ENCODE measurements around the gene TMEM245. TPM values are rescaled to one million over a fixed set of nuclear protein-coding genes. Genes with fewer than 3 reads are reported as not detected.
A peak's percentile ranks its signal among the peaks of the same experiment; 100 is the strongest.

The TMEM245 gene
- total and polyA plus RNA-seq, 2 experiments from 2014 or later: 20.8 to 30.2 TPM

GRCh38 chr9:109014608-109015280, 105.0 kb downstream of the TMEM245 start:
- Histone ChIP-seq H3K9me3 (ENCODE audit: low read depth) (no peaks in the 10 kb centered on the region), H3K4me1 (ENCODE audit: insufficient read depth) (peaks cover 35% of the 10 kb centered on the region), H3K36me3 (ENCODE audit: low read depth) (peaks cover 6% of the 10 kb centered on the region; the same call in 1 of the 2 replicates), H3K79me2 (ENCODE audit: insufficient read depth) (peaks cover 17% of the 10 kb centered on the region), H3K27me3 (replicated peaks; ENCODE audit: insufficient read depth) (no peaks in the 10 kb centered on the region), H2AFZ (no peak overlapping the region), H3K4me2 (ENCODE audit: unreplicated experiment) (peak overlapping the region; percentile 82), H3K9me2 (ENCODE audit: insufficient read depth) (no peaks in the 10 kb centered on the region), H4K20me1 (ENCODE audit: insufficient read depth) (no peaks in the 10 kb centered on the region), H3K9ac (no peak overlapping the region), H3K27ac (peak overlapping the region; percentile 91), H3K4me3 (no peak overlapping the region), H3F3A (ENCODE audit: insufficient read depth) (peaks cover 44% of the 10 kb centered on the region)
- no peak for DNase-seq
- in situ Hi-C loops (cut with MboI): no loop called here
- TF ChIP-seq EZH2 (IDR thresholded peaks at IDR 0.05; ENCODE audit: insufficient read depth, poor library complexity, severe bottlenecking): no peak
- no peak for TF ChIP-seq EZH2phosphoT487 (IDR thresholded peaks at IDR 0.05; ENCODE audit: insufficient read depth, low read depth)
- WGBS, 2 experiments (ENCODE audit: low coverage in 1 of 2, low lambda C conversion rate in 2 of 2, missing lambda C conversion rate in 2 of 2): 84 to 91% methylated on average over 7 of the region's 7 CpGs

- H3K36me3 ChIP-seq (ENCODE audit: low read depth): no peaks in the 10 kb centered on the region
- H3K9me2 ChIP-seq (ENCODE audit: insufficient read depth): no peaks in the 10 kb centered on the region
- peaks cover 44% of the 10 kb centered on the region for H3F3A ChIP-seq (ENCODE audit: insufficient read depth)
- in situ Hi-C loops (cut with MboI): no loop called here
- no peaks in the 10 kb centered on the region for H3K9me3 ChIP-seq (ENCODE audit: low read depth)
- TF ChIP-seq EZH2 (IDR thresholded peaks at IDR 0.05; ENCODE audit: insufficient read depth, poor library complexity, severe bottlenecking) (no peak), EZH2phosphoT487 (IDR thresholded peaks at IDR 0.05; ENCODE audit: insufficient read depth, low read depth) (no peak)
- peak overlapping the region; percentile 91 for H3K27ac ChIP-seq
- peak overlapping the region; percentile 78 for H2AFZ ChIP-seq
- peak overlapping the region; percentile 82 for H3K4me2 ChIP-seq (ENCODE audit: unreplicated experiment)
- H3K9ac ChIP-seq: peak overlapping the region; percentile 90
- peak overlapping the region; percentile 84 for H3K4me3 ChIP-seq
- no peaks in the 10 kb centered on the region for H4K20me1 ChIP-seq (ENCODE audit: insufficient read depth)
- 13 to 15% methylated on average over 19 of the region's 19 CpGs for WGBS, 2 experiments (ENCODE audit: low coverage in 1 of 2, low lambda C conversion rate in 2 of 2, missing lambda C conversion rate in 2 of 2)
- H3K79me2 ChIP-seq (ENCODE audit: insufficient read depth): peaks cover 25% of the 10 kb centered on the region
- H3K4me1 ChIP-seq (ENCODE audit: insufficient read depth): peaks cover 35% of the 10 kb centered on the region
- no peaks in the 10 kb centered on the region for H3K27me3 ChIP-seq (replicated peaks; ENCODE audit: insufficient read depth)
- DNase-seq: peak; percentile 73
Observed at GRCh38 chr9:109013679-109014607, 105.8 kb downstream of the TMEM245 start.

GRCh38 chr9:109012876-109013678, 106.7 kb downstream of the TMEM245 start, which contains the start of gene CTNNAL1:
TSS of gene CTNNAL1 (minus strand) at chr9:109013499. CDS start at chr9:109013442, 57 bp downstream.
- H3K4me1 ChIP-seq (ENCODE audit: insufficient read depth): peaks cover 35% of the 10 kb centered on the region
- no peaks in the 10 kb centered on the region for H3K36me3 ChIP-seq (ENCODE audit: low read depth)
- peak within 1 kb of the TSS; percentile 82 for H3K4me2 ChIP-seq (ENCODE audit: unreplicated experiment)
- H3K27me3 ChIP-seq (replicated peaks; ENCODE audit: insufficient read depth): no peaks in the 10 kb centered on the region
- no peaks in the 10 kb centered on the region for H4K20me1 ChIP-seq (ENCODE audit: insufficient read depth)
- peak within 1 kb of the TSS; percentile 90 for H3K9ac ChIP-seq
- H3K79me2 ChIP-seq (ENCODE audit: insufficient read depth): peaks cover 34% of the 10 kb centered on the region
- 1% methylated on average over 55 to 83 of the region's 99 CpGs for WGBS, 2 experiments (ENCODE audit: low coverage in 1 of 2, low lambda C conversion rate in 2 of 2, missing lambda C conversion rate in 2 of 2)
- H3K4me3 ChIP-seq: peak within 1 kb of the TSS; percentile 84
- no peaks in the 10 kb centered on the region for H3K9me3 ChIP-seq (ENCODE audit: low read depth)
- peak; percentile 94 for DNase-seq
- H2AFZ ChIP-seq: peak within 1 kb of the TSS; percentile 78
- TF ChIP-seq EZH2phosphoT487 (IDR thresholded peaks at IDR 0.05; ENCODE audit: insufficient read depth, low read depth) (no peak), EZH2 (IDR thresholded peaks at IDR 0.05; ENCODE audit: insufficient read depth, poor library complexity, severe bottlenecking) (no peak)
- peaks cover 44% of the 10 kb centered on the region for H3F3A ChIP-seq (ENCODE audit: insufficient read depth)
- peak within 1 kb of the TSS; percentile 91 for H3K27ac ChIP-seq
- in situ Hi-C loops (cut with MboI): no loop called here
- no peaks in the 10 kb centered on the region for H3K9me2 ChIP-seq (ENCODE audit: insufficient read depth)

All from GM23248 (cell line).